ENCODE data around the gene BPTF.
A peak's percentile ranks its signal among the peaks of the same experiment; 100 is the strongest.
"Not testable (repeated sequence)": the region's sequence is repeated elsewhere in the genome, so short reads cannot be mapped to it uniquely, and the experiment has no call there.

The BPTF gene

GRCh38 chr17:67902511-67903231, 77.4 kb downstream of the BPTF start:
- DNase-seq, result no peak

GRCh38 chr17:67905298-67905697, 80.0 kb downstream of the BPTF start:
- not testable (repeated sequence) for DNase-seq

- DNase-seq, result not testable (repeated sequence)
Measured at GRCh38 chr17:67910117-67910803, 85.0 kb downstream of the BPTF start.

GRCh38 chr17:67911059-67911782, 85.9 kb downstream of the BPTF start:
- DNase-seq, result no peak

- no peak for DNase-seq
Measured at GRCh38 chr17:67912088-67912487, 86.8 kb downstream of the BPTF start.

- no peak for DNase-seq
Measured at GRCh38 chr17:67912656-67913055, 87.4 kb downstream of the BPTF start.

- DNase-seq, result no peak
Measured at GRCh38 chr17:67920212-67920611, 94.9 kb downstream of the BPTF start.

GRCh38 chr17:67922503-67922902, 97.2 kb downstream of the BPTF start:
- no peak for DNase-seq

GRCh38 chr17:67928842-67929241, 103.5 kb downstream of the BPTF start:
- DNase-seq, result not testable (repeated sequence)

- DNase-seq, result no peak
Measured at GRCh38 chr17:67931227-67931626, 105.9 kb downstream of the BPTF start.

GRCh38 chr17:67942810-67943209, 117.5 kb downstream of the BPTF start:
- DNase-seq, result no peak

GRCh38 chr17:67944035-67944434, 118.7 kb downstream of the BPTF start:
- no peak for DNase-seq

GRCh38 chr17:67946513-67946912, 121.2 kb downstream of the BPTF start:
- no peak for DNase-seq

GRCh38 chr17:67947325-67947813, 122.1 kb downstream of the BPTF start:
- DNase-seq, result no peak

- no peak for DNase-seq
Measured at GRCh38 chr17:67950945-67951344, 125.6 kb downstream of the BPTF start.

GRCh38 chr17:67959510-67959909, 134.2 kb downstream of the BPTF start:
- no peak for DNase-seq

- not testable (repeated sequence) for DNase-seq
Measured at GRCh38 chr17:67960276-67960675, 135.0 kb downstream of the BPTF start.

GRCh38 chr17:67962156-67962555, 136.9 kb downstream of the BPTF start:
- not testable (repeated sequence) for DNase-seq

- peak; percentile 55 for DNase-seq
Measured at GRCh38 chr17:67963145-67963572, 137.9 kb downstream of the BPTF start.

GRCh38 chr17:67970783-67971182, 145.5 kb downstream of the BPTF start:
- DNase-seq, result no peak

- DNase-seq, result no peak
Measured at GRCh38 chr17:67974185-67974584, 148.9 kb downstream of the BPTF start.

GRCh38 chr17:67974598-67975066, 149.3 kb downstream of the BPTF start:
- no peak for DNase-seq

GRCh38 chr17:67976306-67976705, 151.0 kb downstream of the BPTF start:
- not testable (repeated sequence) for DNase-seq

Measured in NCI-H2171 (cell line).